Esophagus muscularis mucosa (tissue), 4 donors: ENCODE results near the gene MCM5.

Experiments
- CTCF ChIP-seq, 3 experiments: fragments of 200-600 bp in 2 of 3; fragments of 450-650 bp in 1 of 3; sonication (generic) in 2 of 3; IDR thresholded peaks; one replicate each; pipeline ENCODE4 v1.5.1; 2017 to 2019; ENCODE audit warnings: antibody characterized with exemption in 3 of 3, mild to moderate bottlenecking in 2 of 3, moderate library complexity in 1 of 3
- EP300 ChIP-seq: sonication (generic); formaldehyde crosslinking; IDR thresholded peaks from one replicate; pipeline ENCODE4 v1.6.1; 2017; ENCODE audit warnings: antibody characterized with exemption
- POLR2AphosphoS5 ChIP-seq, 2 donors: sonication (generic); formaldehyde crosslinking; IDR thresholded peaks; one replicate each; pipeline ENCODE4 v1.6.1; 2017; ENCODE audit warnings: antibody characterized with exemption in 2 of 2

- TF ChIP-seq EP300 (no peak), CTCF (IDR thresholded peaks at IDR 0.05) (no peak), POLR2AphosphoS5 (IDR thresholded peaks at IDR 0.05) (no peak)
Observed at GRCh38 chr22:35384975-35385588, 14.9 kb upstream of the MCM5 start.
